Small intestine (tissue), 7 donors: Measurements from ENCODE around the gene BCL6. TPM values are rescaled to one million over a fixed set of nuclear protein-coding genes. Genes with fewer than 3 reads are reported as not detected.
A peak's percentile ranks its signal among the peaks of the same experiment; 100 is the strongest.

Experiments used
- DNase-seq, 2 donors: peaks; one replicate each; pipeline versions ENCODE4 v3.0.0 to v3.0.0-alpha.2; 2013
- FAIRE-seq: peaks from 2 replicates; lab custom pipeline; 2012; peaks lifted over from hg19 to GRCh38; lab: Jason Lieb, UNC
- H3K27ac ChIP-seq, 3 donors: one replicate each; pipeline ENCODE4 v1.5.1; 2013; ENCODE audit warnings: low read length in 2 of 3, mild to moderate bottlenecking in 2 of 3, control low read depth in 1 of 3, inconsistent platforms in 1 of 3, low read depth in 1 of 3, moderate library complexity in 1 of 3
- H3K27me3 ChIP-seq, 3 donors: one replicate each; pipeline ENCODE4 v1.6.1; 2013; ENCODE audit warnings: low read length in 3 of 3, inconsistent platforms in 1 of 3; ENCODE audit not compliant: control insufficient read depth in 3 of 3, insufficient read depth in 3 of 3
- H3K36me3 ChIP-seq, 3 donors: one replicate each; pipeline ENCODE4 v1.6.1; 2013; ENCODE audit warnings: low read length in 3 of 3, inconsistent platforms in 1 of 3, low read depth in 1 of 3, mild to moderate bottlenecking in 1 of 3, moderate library complexity in 1 of 3; ENCODE audit not compliant: control insufficient read depth in 3 of 3, insufficient read depth in 2 of 3
- H3K4me1 ChIP-seq, 3 donors: one replicate each; pipeline ENCODE4 v1.6.1; 2013; ENCODE audit warnings: low read length in 2 of 3, inconsistent platforms in 1 of 3, low read depth in 1 of 3, mild to moderate bottlenecking in 1 of 3, moderate library complexity in 1 of 3; ENCODE audit not compliant: control insufficient read depth in 3 of 3, insufficient read depth in 2 of 3
- H3K4me3 ChIP-seq, 3 donors: one replicate each; pipeline ENCODE4 v1.5.1; 2013; ENCODE audit warnings: low read length in 3 of 3, control low read depth in 1 of 3, inconsistent platforms in 1 of 3, low read depth in 1 of 3, mild to moderate bottlenecking in 1 of 3, moderate library complexity in 1 of 3
- H3K9me3 ChIP-seq, 2 donors: one replicate each; pipeline ENCODE4 v1.6.1; 2013; ENCODE audit warnings: low read depth in 1 of 2, low read length in 1 of 2; ENCODE audit not compliant: control insufficient read depth in 2 of 2, insufficient read depth in 1 of 2
- WGBS, 3 donors: extraction: QIAGEN DNeasy Blood & Tissue Kit; methylation state at CpG; one replicate each; pipeline ENCODE4 v1.1.7; 2013; 5-methylcytosine and 5-hydroxymethylcytosine counted together
- polyA plus RNA-seq, 4 donors: library from polyadenylated mRNA; stranded (reverse) in 3 of 4; unstranded in 1 of 4; fragments of 200-250 nt in 3 of 4; fragments of 120-200 nt in 1 of 4; gene quantifications; one replicate each; pipeline versions ENCODE4 v1.2.1 to v1.2.3, GENCODE V29; 2013
- donor health status: healthy with polysubstance abuse.
- donor health status: control.
- donor health status: control.
- donor health status: Bipolar disorder and iron deficiency.
- donor health status: healthy.

Gene BCL6
- polyA plus RNA-seq, 4 donors, result 3.2 to 15.5 (median 4.2) TPM

DNA sequence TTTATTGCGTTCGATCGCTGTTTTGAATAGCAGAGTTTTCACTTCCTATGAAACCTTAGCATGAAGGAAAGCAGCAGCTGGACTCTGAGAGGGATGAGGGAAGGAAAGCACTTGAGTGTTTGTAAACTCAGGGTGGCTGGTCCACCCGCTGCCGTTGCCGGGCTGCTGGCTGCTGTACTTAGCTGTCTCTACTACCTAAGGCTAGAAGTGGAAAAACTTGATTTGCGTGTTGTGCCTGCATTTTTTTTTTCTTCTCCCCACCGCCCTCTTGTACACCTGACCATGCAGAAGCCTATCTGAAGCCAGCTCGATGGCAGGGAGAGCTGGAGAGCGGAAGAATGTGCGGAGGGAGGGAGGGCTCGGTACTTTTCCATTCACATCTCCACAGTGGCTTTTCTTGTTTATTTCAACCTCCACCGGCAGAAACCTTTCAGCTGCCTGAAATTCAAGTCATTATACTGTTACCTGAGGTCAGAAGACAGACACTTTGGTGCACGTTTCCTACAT, 4.8 kb upstream of the BCL6 start:
- Histone ChIP-seq H3K9me3 (no peaks in the 10 kb centered on the region), H3K27ac (peak overlapping the region; percentile 79 to 91 (median 88)), H3K4me3 (peak overlapping the region in 2 of 3 donors; percentile 42 to 53), H3K4me1 (peaks cover 0 to 46% (median 3%) of the 10 kb centered on the region in 3 donors), H3K36me3 (no peaks in the 10 kb centered on the region), H3K27me3 (no peaks in the 10 kb centered on the region)
- DNase-seq, result peak; percentile 90 to 93
- WGBS, 3 donors, result 10 to 26% (median 23%) methylated on average over 14 of the region's 14 CpGs
- no peak for FAIRE-seq

DNA sequence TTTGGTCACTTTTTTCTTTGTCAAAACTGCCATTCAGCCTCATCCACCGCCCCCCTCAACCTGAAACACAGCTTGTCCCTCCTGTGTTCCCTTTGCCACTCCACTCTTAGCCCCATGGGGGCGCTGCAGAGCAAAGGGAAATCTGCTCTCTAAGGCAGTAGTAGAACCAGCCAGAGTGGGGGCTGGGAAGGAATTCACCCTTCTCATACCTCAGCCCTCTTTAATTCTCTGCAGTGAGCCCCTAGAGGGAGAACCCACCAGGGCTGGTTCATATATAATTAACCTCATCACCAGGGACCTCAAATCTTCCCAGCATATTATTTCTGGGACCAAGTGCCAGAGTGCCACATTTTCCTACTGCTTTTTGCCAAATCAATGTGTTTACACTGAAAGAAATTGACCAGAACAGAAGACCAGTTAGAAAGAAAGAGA, 2.8 kb upstream of the BCL6 start:
- Histone ChIP-seq H3K27me3 (no peaks in the 10 kb centered on the region), H3K36me3 (no peaks in the 10 kb centered on the region), H3K9me3 (no peaks in the 10 kb centered on the region), H3K4me3 (no peak overlapping the region), H3K27ac (no peak overlapping the region), H3K4me1 (peaks cover 0 to 46% (median 3%) of the 10 kb centered on the region in 3 donors)
- 0 to 6% (median 0%) methylated on average over 2 of the region's 2 CpGs for WGBS, 3 donors
- peak; percentile 91 to 94 for DNase-seq
- no peak for FAIRE-seq

DNA sequence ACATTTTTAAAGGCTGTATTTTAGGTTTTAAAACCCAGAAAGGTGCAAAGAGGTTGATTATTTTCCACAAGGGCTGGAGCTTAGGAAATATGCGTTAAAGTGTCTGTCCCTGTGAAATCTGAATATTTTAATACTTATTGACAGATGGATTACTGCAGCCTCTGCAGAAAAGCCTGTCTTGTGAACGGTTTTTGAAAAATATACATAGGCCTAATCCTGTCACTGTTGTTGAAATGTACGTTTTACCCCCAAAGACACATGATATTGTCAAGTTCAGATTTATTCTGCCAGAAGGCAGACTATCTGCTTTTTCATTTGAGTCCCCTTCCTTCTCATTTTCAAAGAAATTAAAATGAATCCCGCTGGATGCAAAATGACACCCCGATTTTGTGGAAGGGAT, 2.2 kb upstream of the BCL6 start:
- H3K36me3 ChIP-seq, result no peaks in the 10 kb centered on the region
- peak overlapping the region in 2 of 3 donors; percentile 45 to 98 for H3K27ac ChIP-seq
- H3K27me3 ChIP-seq, result no peaks in the 10 kb centered on the region
- H3K9me3 ChIP-seq, result no peaks in the 10 kb centered on the region
- no peak for FAIRE-seq
- DNase-seq, result no peak
- 41 to 59% (median 52%) methylated on average over 5 of the region's 5 CpGs for WGBS, 3 donors
- no peak overlapping the region for H3K4me3 ChIP-seq
- H3K4me1 ChIP-seq, result peaks cover 0 to 47% (median 3%) of the 10 kb centered on the region in 3 donors

- Histone ChIP-seq H3K36me3 (no peaks in the 10 kb centered on the region), H3K4me1 (peaks cover 0 to 50% (median 3%) of the 10 kb centered on the region in 3 donors), H3K27me3 (no peaks in the 10 kb centered on the region), H3K4me3 (peak overlapping the region in 1 of 3 donors; percentile 76), H3K9me3 (no peaks in the 10 kb centered on the region), H3K27ac (peak overlapping the region; percentile 94 to 98 (median 96))
- FAIRE-seq (no peak), DNase-seq (peak in 1 of 2 donors; percentile 57)
- WGBS, 3 donors, result 15 to 19% (median 17%) methylated on average over 10 of the region's 10 CpGs
Measured at GRCh38 chr3:187746442-187747281, 1.4 kb upstream of the BCL6 start.

DNA sequence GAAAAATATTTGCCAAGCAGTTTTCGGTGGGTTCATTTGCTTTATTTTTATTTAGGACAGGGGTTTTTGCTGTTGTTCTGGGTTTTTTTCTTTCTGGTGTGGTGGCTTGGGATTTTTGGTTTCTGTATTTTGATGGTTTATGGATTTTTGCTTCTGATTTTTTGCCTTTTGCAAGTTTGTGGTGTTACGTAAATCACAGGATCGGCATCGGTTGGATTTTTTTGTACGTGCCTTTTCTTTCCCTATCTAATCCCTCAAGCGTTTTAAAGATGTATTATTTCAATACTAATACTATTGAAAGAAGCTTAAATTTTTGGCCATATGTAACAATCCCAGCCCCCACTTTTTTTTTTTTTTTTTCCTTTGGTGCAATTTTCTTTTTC, 782 bp upstream of the BCL6 start:
- Histone ChIP-seq H3K36me3 (no peaks in the 10 kb centered on the region), H3K4me3 (peak overlapping the region in 2 of 3 donors; percentile 46 to 76), H3K27me3 (no peaks in the 10 kb centered on the region), H3K27ac (peak overlapping the region; percentile 94 to 98 (median 96)), H3K9me3 (no peaks in the 10 kb centered on the region), H3K4me1 (peaks cover 0 to 46% (median 3%) of the 10 kb centered on the region in 3 donors)
- WGBS, 3 donors, result 1 to 9% (median 4%) methylated on average over 6 of the region's 6 CpGs
- FAIRE-seq (no peak), DNase-seq (no peak)

DNA sequence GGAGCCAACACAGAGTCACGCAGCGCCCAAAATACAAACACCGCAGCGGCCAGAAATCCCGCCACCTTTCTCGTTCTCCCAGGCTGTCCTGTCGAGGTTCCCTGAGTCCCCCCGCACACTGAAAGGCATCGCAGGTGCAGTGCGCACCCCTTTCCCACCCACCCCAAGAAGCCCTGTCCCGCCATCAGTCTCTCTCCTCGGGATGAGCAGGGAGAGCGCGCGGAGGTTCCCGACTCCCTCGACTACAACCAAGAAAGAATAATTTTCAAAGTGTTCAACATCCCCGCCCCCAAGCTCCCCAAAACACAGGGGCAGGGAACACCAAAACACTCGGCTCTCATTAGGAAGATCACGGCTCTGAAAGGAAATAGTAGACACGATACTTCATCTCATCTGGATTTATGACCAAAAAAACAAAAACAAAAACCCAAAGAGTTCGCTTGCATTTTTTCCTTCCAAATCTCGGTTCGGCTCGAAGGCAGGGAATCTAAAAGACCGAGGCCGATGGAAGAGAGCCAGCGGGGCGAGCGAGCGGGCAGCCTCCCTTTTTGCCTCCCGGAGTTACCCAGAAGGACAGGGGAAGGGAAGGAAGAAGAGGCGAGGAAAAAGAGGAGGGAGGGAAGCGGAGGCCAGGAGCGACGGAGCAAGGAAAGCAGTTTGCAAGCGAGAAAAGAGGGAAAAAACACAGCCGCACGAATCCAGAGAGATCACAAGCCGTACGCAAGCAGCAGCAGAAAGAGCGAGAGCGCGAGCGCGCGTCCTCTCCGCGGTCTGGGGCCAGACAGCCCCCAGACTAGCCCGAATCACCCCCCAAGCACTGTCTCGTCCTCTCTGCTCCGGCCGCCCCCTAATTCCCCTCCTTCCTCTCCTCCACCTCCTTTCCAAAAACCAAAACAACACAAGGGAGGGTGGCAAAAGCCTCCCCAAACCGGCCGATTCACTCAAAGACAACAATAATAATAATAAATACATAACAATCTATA, 808 bp downstream of the BCL6 start:
- Histone ChIP-seq H3K9me3 (no peaks in the 10 kb centered on the region), H3K27me3 (no peaks in the 10 kb centered on the region), H3K4me3 (peak overlapping the region; percentile 46 to 81 (median 76)), H3K36me3 (no peaks in the 10 kb centered on the region), H3K4me1 (peaks cover 0 to 45% (median 3%) of the 10 kb centered on the region in 3 donors), H3K27ac (peak overlapping the region; percentile 96 to 98 (median 96))
- FAIRE-seq (no peak), DNase-seq (peak; percentile 52 to 86)
- WGBS, 3 donors, result 0 to 1% (median 0%) methylated on average over 53 to 55 of the region's 55 CpGs

- FAIRE-seq (no peak), DNase-seq (peak; percentile 47 to 72)
- Histone ChIP-seq H3K27ac (peak overlapping the region; percentile 96 to 98 (median 96)), H3K27me3 (no peaks in the 10 kb centered on the region), H3K36me3 (no peaks in the 10 kb centered on the region), H3K9me3 (no peaks in the 10 kb centered on the region), H3K4me1 (peaks cover 0 to 35% (median 0%) of the 10 kb centered on the region in 3 donors), H3K4me3 (peak overlapping the region; percentile 46 to 81 (median 76))
- WGBS, 3 donors, result 1 to 4% (median 2%) methylated on average over 45 of the region's 45 CpGs
Measured at GRCh38 chr3:187743195-187744141, 1.8 kb downstream of the BCL6 start.
